Measurements from ENCODE around the gene KBTBD7. TPM values are rescaled to one million over a fixed set of nuclear protein-coding genes. Genes with fewer than 3 reads are reported as not detected.
A peak's percentile ranks its signal among the peaks of the same experiment; 100 is the strongest.

KBTBD7 gene
- total and polyA plus RNA-seq, 7 experiments from 2014 or later: 2.8 to 12.9 (median 11.5) TPM

DNA sequence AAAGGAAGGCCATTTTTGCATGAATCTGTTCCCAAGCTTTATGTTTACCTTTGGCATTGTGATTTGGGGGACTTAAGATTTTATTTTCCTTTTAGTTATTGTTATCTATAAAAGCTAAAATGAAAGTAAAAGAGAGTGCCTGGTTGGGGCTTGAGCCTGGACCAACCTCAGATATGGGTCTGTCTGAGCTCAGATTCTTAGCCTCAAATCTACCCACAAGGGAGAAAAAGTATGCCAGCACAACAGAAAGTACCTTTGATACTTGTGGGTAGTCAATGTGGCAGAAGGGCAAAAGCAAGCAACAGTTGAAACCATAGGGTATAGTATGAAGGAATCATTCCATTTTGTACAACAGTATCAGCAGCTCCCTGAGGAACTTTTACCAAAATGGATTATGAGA is 35.2 kb downstream of the KBTBD7 start:
- Mint-ChIP-seq H3K4me1 (peaks cover 0 to 7% (median 0%) of the 10 kb centered on the region in 7 donors), H3K27ac (peak overlapping the region in 1 of 9 donors; percentile 65), H3K4me3 (no peak overlapping the region), H3K36me3 (peaks cover 0 to 21% (median 15%) of the 10 kb centered on the region in 5 donors), H3K9me3 (peaks cover 0 to 6% (median 0%) of the 10 kb centered on the region in 11 donors), H3K27me3 (peaks cover 0 to 3% (median 0%) of the 10 kb centered on the region in 5 donors)
- Histone ChIP-seq H3K36me3 (ENCODE audit: control insufficient read depth in 2 of 3, insufficient read depth in 3 of 3, low read length in 3 of 3) (no peaks in the 10 kb centered on the region), H3K9me3 (ENCODE audit: control insufficient read depth in 2 of 3, low read length in 3 of 3) (no peaks in the 10 kb centered on the region), H3K27ac (ENCODE audit: low read depth, low read length) (no peak overlapping the region), H3K4me1 (ENCODE audit: control insufficient read depth in 2 of 2, insufficient read depth in 2 of 2, low read length in 2 of 2) (no peaks in the 10 kb centered on the region), H3K27me3 (ENCODE audit: control insufficient read depth in 2 of 2, insufficient read depth in 2 of 2, low read length in 2 of 2) (no peaks in the 10 kb centered on the region), H3K4me3 (ENCODE audit: low read length) (no peak overlapping the region)
- DNase-seq (no peak), ATAC-seq (no peak)
- ChIA-PET CTCF (no interaction called here), POLR2A (no interaction called here)
- intact Hi-C loops (cut with micrococcal nuclease): no loop called here

DNA sequence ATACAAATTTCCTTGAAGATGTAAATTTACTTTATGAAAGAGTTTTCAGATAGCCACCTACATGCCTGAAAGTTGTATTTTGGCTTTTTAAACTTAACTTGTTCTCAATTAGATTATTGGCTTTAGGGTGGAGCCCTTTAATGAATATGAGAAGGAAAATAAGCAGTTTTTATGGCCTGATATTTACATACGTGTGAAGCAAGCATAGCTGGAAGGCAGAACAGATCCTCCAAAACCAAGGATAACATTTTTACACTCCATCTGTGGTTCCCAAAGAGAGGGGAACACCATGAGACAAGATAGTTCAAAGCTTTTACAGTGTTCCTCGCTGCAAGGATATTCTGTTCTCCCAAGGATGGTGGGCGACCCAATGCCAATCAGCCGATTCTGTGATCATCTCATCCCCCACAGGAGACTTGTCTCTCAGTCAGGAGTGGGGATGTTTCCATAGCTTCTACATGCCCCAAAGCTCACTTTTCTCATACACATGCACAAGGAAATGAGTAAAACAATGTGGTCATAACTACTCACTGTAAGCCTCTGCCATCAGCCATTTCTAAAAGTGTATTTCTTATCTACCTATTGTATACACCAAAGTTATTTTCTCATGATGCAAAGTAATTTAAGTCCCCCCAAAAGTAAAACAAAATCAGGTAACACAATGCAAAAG is 37.2 kb downstream of the KBTBD7 start:
- no peak overlapping the region for H3K4me3 Mint-ChIP-seq
- no peaks in the 10 kb centered on the region for H3K27me3 Mint-ChIP-seq
- Histone ChIP-seq H3K36me3 (ENCODE audit: control insufficient read depth in 2 of 3, insufficient read depth in 3 of 3, low read length in 3 of 3) (no peaks in the 10 kb centered on the region), H3K4me3 (ENCODE audit: low read length) (no peak overlapping the region), H3K27ac (ENCODE audit: low read depth, low read length) (no peak overlapping the region), H3K9me3 (ENCODE audit: control insufficient read depth in 2 of 3, low read length in 3 of 3) (peaks cover 0 to 3% (median under 1%) of the 10 kb centered on the region in 3 experiments), H3K27me3 (ENCODE audit: control insufficient read depth in 2 of 2, insufficient read depth in 2 of 2, low read length in 2 of 2) (no peaks in the 10 kb centered on the region), H3K4me1 (ENCODE audit: control insufficient read depth in 2 of 2, insufficient read depth in 2 of 2, low read length in 2 of 2) (no peaks in the 10 kb centered on the region)
- H3K36me3 Mint-ChIP-seq: peaks cover 4 to 22% (median 14%) of the 10 kb centered on the region in 5 donors
- H3K4me1 Mint-ChIP-seq: peaks cover 0 to 7% (median 0%) of the 10 kb centered on the region in 7 donors
- no peak for ATAC-seq
- intact Hi-C loops (cut with micrococcal nuclease): no loop called here
- POLR2A ChIA-PET: no interaction called here
- H3K9me3 Mint-ChIP-seq: peaks cover 0 to 13% (median 5%) of the 10 kb centered on the region in 11 donors
- DNase-seq: no peak
- no peak overlapping the region for H3K27ac Mint-ChIP-seq
- CTCF ChIA-PET: no interaction called here

DNA sequence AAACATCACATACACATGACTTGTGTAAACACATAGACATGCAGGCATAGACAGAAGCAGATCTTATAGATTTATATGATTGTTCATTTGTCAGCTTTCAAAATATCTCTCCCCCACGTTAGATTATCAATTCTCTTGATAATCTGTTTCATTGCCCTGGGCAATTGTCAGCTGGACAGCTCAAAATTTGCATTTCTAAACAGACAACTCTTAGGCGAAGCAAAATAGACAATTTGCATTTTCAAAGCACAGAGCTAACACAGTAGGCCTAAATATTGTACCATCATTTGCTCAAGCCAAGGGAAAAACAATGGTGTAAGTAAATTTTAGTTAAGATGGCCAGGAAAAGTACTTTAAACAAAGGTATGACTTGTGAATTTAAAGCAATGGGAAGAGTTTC is 37.7 kb downstream of the KBTBD7 start:
- Mint-ChIP-seq H3K36me3 (peaks cover 10 to 26% (median 18%) of the 10 kb centered on the region in 5 donors), H3K9me3 (peaks cover 3 to 19% (median 11%) of the 10 kb centered on the region in 11 donors), H3K4me1 (peaks cover 0 to 7% (median 0%) of the 10 kb centered on the region in 7 donors), H3K27me3 (no peaks in the 10 kb centered on the region), H3K27ac (no peak overlapping the region), H3K4me3 (no peak overlapping the region)
- ChIA-PET CTCF (no interaction called here), POLR2A (no interaction called here)
- H3K27ac ChIP-seq (ENCODE audit: low read depth, low read length): no peak overlapping the region
- H3K36me3 ChIP-seq (ENCODE audit: control insufficient read depth in 2 of 3, insufficient read depth in 3 of 3, low read length in 3 of 3): no peaks in the 10 kb centered on the region
- intact Hi-C loops (cut with micrococcal nuclease): no loop called here
- no peak overlapping the region for H3K4me3 ChIP-seq (ENCODE audit: low read length)
- H3K9me3 ChIP-seq (ENCODE audit: control insufficient read depth in 2 of 3, low read length in 3 of 3): peaks cover 0 to 8% (median 5%) of the 10 kb centered on the region in 3 experiments
- H3K27me3 ChIP-seq (ENCODE audit: control insufficient read depth in 2 of 2, insufficient read depth in 2 of 2, low read length in 2 of 2): no peaks in the 10 kb centered on the region
- DNase-seq (no peak), ATAC-seq (no peak)
- H3K4me1 ChIP-seq (ENCODE audit: control insufficient read depth in 2 of 2, insufficient read depth in 2 of 2, low read length in 2 of 2): no peaks in the 10 kb centered on the region

DNA sequence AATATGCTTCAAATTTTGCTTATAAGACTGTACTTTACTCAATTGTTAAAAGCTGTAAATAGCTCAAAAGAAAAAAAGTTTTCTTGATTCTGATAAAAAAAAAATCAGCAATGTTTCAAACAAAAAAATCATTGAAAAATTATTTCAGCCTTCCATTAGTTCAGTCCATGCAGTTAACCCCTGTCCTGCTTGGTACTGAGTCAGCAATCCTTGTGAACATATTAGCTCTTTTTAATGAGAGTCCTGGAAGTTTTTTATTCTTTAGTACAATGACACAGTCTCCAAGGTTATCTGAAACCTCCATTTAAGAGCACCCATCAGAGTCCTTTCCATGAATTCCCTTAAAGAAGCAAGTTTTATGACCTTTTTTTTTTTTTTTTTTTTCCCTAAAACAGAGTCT is 40.3 kb downstream of the KBTBD7 start:
- POLR2A ChIA-PET: no interaction called here
- no peak overlapping the region for H3K27ac Mint-ChIP-seq

DNA sequence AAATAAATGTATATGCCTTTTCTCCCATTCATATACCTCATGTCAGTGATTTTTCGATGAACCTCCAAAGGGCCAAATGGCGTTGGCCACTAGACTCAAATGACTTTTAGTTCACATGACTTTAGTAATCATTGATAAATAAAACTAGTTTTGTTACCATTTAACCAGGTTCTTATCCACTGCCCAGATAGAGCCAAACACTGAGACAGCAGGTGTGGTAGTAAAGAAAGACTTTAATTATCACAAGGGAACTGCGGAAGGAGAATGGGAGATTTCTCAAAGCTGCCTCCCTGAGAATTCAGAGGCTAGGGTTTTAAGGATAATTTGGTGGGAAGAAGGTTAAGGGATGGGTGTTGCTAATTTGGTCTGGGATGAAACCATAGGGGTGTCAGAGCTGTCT is 42.4 kb downstream of the KBTBD7 start:
- Mint-ChIP-seq H3K36me3 (peaks cover 33 to 63% (median 60%) of the 10 kb centered on the region in 5 donors), H3K4me1 (peaks cover 0 to 3% (median 0%) of the 10 kb centered on the region in 7 donors), H3K4me3 (no peak overlapping the region), H3K9me3 (peaks cover 16 to 62% (median 50%) of the 10 kb centered on the region in 11 donors), H3K27ac (no peak overlapping the region), H3K27me3 (no peaks in the 10 kb centered on the region)
- no peaks in the 10 kb centered on the region for H3K27me3 ChIP-seq (ENCODE audit: control insufficient read depth in 2 of 2, insufficient read depth in 2 of 2, low read length in 2 of 2)
- H3K4me3 ChIP-seq (ENCODE audit: low read length): no peak overlapping the region
- no peak overlapping the region for H3K27ac ChIP-seq (ENCODE audit: low read depth, low read length)
- peaks cover 8 to 45% (median 20%) of the 10 kb centered on the region in 3 experiments for H3K9me3 ChIP-seq (ENCODE audit: control insufficient read depth in 2 of 3, low read length in 3 of 3)
- DNase-seq (no peak), ATAC-seq (no peak)
- H3K4me1 ChIP-seq (ENCODE audit: control insufficient read depth in 2 of 2, insufficient read depth in 2 of 2, low read length in 2 of 2): no peaks in the 10 kb centered on the region
- ChIA-PET POLR2A (no interaction called here), CTCF (no interaction called here)
- intact Hi-C loops (cut with micrococcal nuclease): no loop called here
- no peaks in the 10 kb centered on the region for H3K36me3 ChIP-seq (ENCODE audit: control insufficient read depth in 2 of 3, insufficient read depth in 3 of 3, low read length in 3 of 3)

More for the DNA sequence above, 40.3 kb downstream of the KBTBD7 start:
- Histone ChIP-seq H3K27me3 (ENCODE audit: control insufficient read depth in 2 of 2, insufficient read depth in 2 of 2, low read length in 2 of 2) (no peaks in the 10 kb centered on the region), H3K9me3 (ENCODE audit: control insufficient read depth in 2 of 3, low read length in 3 of 3) (peaks cover 5 to 27% (median 11%) of the 10 kb centered on the region in 3 experiments), H3K27ac (ENCODE audit: low read depth, low read length) (no peak overlapping the region), H3K36me3 (ENCODE audit: control insufficient read depth in 2 of 3, insufficient read depth in 3 of 3, low read length in 3 of 3) (no peaks in the 10 kb centered on the region), H3K4me1 (ENCODE audit: control insufficient read depth in 2 of 2, insufficient read depth in 2 of 2, low read length in 2 of 2) (no peaks in the 10 kb centered on the region), H3K4me3 (ENCODE audit: low read length) (no peak overlapping the region)
- peaks cover 13 to 42% (median 35%) of the 10 kb centered on the region in 11 donors for H3K9me3 Mint-ChIP-seq
- H3K4me1 Mint-ChIP-seq: peaks cover 0 to 3% (median 0%) of the 10 kb centered on the region in 7 donors
- intact Hi-C loops (cut with micrococcal nuclease): no loop called here
- H3K27me3 Mint-ChIP-seq: no peaks in the 10 kb centered on the region
- ATAC-seq: no peak
- no peak overlapping the region for H3K4me3 Mint-ChIP-seq
- CTCF ChIA-PET: no interaction called here
- DNase-seq: no peak
- peaks cover 20 to 52% (median 44%) of the 10 kb centered on the region in 5 donors for H3K36me3 Mint-ChIP-seq

DNA sequence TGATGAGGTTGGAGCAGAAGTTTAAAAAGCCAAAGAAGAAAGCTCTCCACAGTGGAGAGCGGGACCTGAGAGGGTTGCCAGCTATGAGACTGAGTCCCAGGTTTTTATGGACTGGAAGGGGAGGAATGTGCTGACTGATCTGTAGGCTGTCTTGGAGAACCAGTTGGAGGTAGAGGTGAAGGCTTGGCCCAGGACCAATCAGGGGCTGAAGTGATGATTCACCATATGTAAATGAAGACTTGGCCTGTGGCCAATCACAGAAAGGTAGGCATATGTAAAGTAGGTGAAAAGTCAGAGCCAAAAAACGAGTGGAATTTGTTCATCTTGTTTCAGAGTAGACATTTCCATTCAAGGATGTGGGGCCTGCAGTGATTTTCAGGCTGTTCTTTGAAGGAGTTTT is 44.3 kb downstream of the KBTBD7 start:
- ATAC-seq (no peak), DNase-seq (no peak)
- Histone ChIP-seq H3K27ac (ENCODE audit: low read depth, low read length) (no peak overlapping the region), H3K4me1 (ENCODE audit: control insufficient read depth in 2 of 2, insufficient read depth in 2 of 2, low read length in 2 of 2) (no peaks in the 10 kb centered on the region), H3K4me3 (ENCODE audit: low read length) (no peak overlapping the region), H3K27me3 (ENCODE audit: control insufficient read depth in 2 of 2, insufficient read depth in 2 of 2, low read length in 2 of 2) (no peaks in the 10 kb centered on the region), H3K36me3 (ENCODE audit: control insufficient read depth in 2 of 3, insufficient read depth in 3 of 3, low read length in 3 of 3) (no peaks in the 10 kb centered on the region), H3K9me3 (ENCODE audit: control insufficient read depth in 2 of 3, low read length in 3 of 3) (peaks cover 8 to 45% (median 20%) of the 10 kb centered on the region in 3 experiments)
- Mint-ChIP-seq H3K4me1 (peaks cover 0 to 3% (median 0%) of the 10 kb centered on the region in 7 donors), H3K4me3 (no peak overlapping the region), H3K27me3 (no peaks in the 10 kb centered on the region), H3K9me3 (peaks cover 16 to 77% (median 57%) of the 10 kb centered on the region in 11 donors), H3K27ac (no peak overlapping the region), H3K36me3 (peaks cover 33 to 79% (median 70%) of the 10 kb centered on the region in 5 donors)
- intact Hi-C loops (cut with micrococcal nuclease): no loop called here
- ChIA-PET CTCF (no interaction called here), POLR2A (no interaction called here)
